Pancreas (tissue), 10 donors: ENCODE data around the gene TMEM37. TPM values are rescaled to one million over a fixed set of nuclear protein-coding genes. Genes with fewer than 3 reads are reported as not detected.

Source experiments
- ATAC-seq, 4 donors: fragments of 200-7000 bp; cut with Tn5 transposase; one replicate each; pipeline versions ENCODE4 v1.8.0 to v1.9.1; 2020; ENCODE audit warnings: mild to moderate bottlenecking in 4 of 4, moderate library complexity in 4 of 4
- DNase-seq, 6 donors: peaks; one replicate each; pipeline ENCODE4 v3.0.0-alpha.2; 2020
- FAIRE-seq: peaks from 2 replicates; lab custom pipeline; 2012; peaks lifted over from hg19 to GRCh38; lab: Jason Lieb, UNC
- H3K27ac ChIP-seq, 4 donors: fragments of 200-600 bp; sonication (generic); 1 replicate in 3 of 4; 2 replicates in 1 of 4; pipeline versions ENCODE4 v1.5.0 to v1.8.0; 2020
- H3K27me3 ChIP-seq, 4 donors: fragments of 200-600 bp; one replicate each; pipeline ENCODE4 v1.8.0; 2021
- H3K36me3 ChIP-seq, 3 donors: fragments of 200-600 bp; sonication (generic) in 1 of 3; one replicate each; pipeline versions ENCODE4 v1.5.0 to v1.8.0; 2020 to 2021
- H3K4me1 ChIP-seq, 3 donors: fragments of 200-600 bp; one replicate each; pipeline ENCODE4 v1.8.0; 2021
- H3K4me3 ChIP-seq, 4 donors: fragments of 200-600 bp; sonication (generic) in 2 of 4; one replicate each; pipeline versions ENCODE4 v1.5.0 to v1.8.0; 2020 to 2021
- H3K9me3 ChIP-seq, 4 donors: fragments of 200-600 bp; one replicate each; pipeline ENCODE4 v1.8.0; 2021
- WGBS, 2 donors: extraction: QIAGEN DNeasy Blood & Tissue Kit; methylation state at CpG; one replicate each; pipeline ENCODE4 v1.1.7; 2013; 5-methylcytosine and 5-hydroxymethylcytosine counted together
- intact Hi-C, 3 donors: fragments of 100-400 bp; cut with DNase I; formaldehyde crosslinking; loops; one replicate each; pipeline versions ENCODE4 v1.11.1 to v1.14.2; 2022
- polyA plus RNA-seq, 2 donors: library from polyadenylated mRNA; stranded (reverse); fragments of 200-250 nt; gene quantifications; one replicate each; pipeline ENCODE4 v1.2.3, GENCODE V29; 2013
- total RNA-seq, 6 donors: library from RNA; stranded (reverse); fragmentation: NEBNext Ultra II Directional in 4 of 6; extraction: Animal tissue kit (Norgen Biotek cat#: 25700) in 4 of 6; gene quantifications; one replicate each; pipeline versions ENCODE4 v1.2.1 to v1.2.4, GENCODE V29; 2021 to 2023
- TF ChIP-seq, protein P1 (sequence below), 4 donors: fragments of 200-600 bp; sonication (generic) in 3 of 4; IDR thresholded peaks; one replicate each; pipeline versions ENCODE4 v1.5.0 to v1.8.0; 2021; ENCODE audit warnings: antibody characterized with exemption in 4 of 4
- donor health status: healthy with polysubstance abuse.
- donor health status: DM: no; HTN: no; CAD: no; lungs with moderate emphysema.
- donor health status: DM: no; HTN: no; CAD: no.
- donor health status: control.
- donor health status: control.
- donor health status: Bipolar disorder and iron deficiency.
- donor health status: DM: yes; HTN: yes; CAD: no.
- donor health status: DM: no; HTN: no; CAD: no.
- donor health status: DM: no; HTN: no; CAD: no.
- donor health status: DM: yes; HTN: yes; CAD: no.

Gene TMEM37
- total and polyA plus RNA-seq, 8 donors, result 5.2 to 25.3 (median 10.3) TPM

DNA sequence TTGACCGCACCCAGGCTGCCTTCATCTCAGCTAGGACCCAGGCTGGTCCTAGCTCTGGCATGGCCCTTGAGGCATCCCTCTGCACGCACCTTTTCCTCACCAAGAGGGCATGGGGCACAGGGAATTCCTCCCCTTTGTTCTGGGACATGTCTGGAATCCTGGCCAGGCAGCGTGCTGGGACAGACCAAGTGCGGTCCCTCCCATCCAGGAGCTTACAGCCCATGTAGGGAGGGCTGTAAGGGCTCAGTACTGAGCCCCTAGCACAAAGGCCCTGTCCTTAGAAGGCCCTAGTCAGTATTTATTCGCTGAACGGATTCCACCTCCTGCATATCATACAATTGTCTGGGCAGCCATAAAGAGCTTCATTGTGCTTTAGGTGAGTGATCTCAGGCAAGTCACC, 3.0 kb downstream of the TMEM37 start:
- FAIRE-seq, result no peak
- ATAC-seq, result no peak
- Histone ChIP-seq H3K4me1 (peaks cover 0 to 16% (median 0%) of the 10 kb centered on the region in 3 donors), H3K36me3 (no peaks in the 10 kb centered on the region), H3K9me3 (no peaks in the 10 kb centered on the region), H3K27me3 (no peaks in the 10 kb centered on the region), H3K27ac (peak overlapping the region in 3 of 4 donors; percentile 22 to 79 (median 78)), H3K4me3 (no peak overlapping the region)
- TF ChIP-seq, protein P1, sequence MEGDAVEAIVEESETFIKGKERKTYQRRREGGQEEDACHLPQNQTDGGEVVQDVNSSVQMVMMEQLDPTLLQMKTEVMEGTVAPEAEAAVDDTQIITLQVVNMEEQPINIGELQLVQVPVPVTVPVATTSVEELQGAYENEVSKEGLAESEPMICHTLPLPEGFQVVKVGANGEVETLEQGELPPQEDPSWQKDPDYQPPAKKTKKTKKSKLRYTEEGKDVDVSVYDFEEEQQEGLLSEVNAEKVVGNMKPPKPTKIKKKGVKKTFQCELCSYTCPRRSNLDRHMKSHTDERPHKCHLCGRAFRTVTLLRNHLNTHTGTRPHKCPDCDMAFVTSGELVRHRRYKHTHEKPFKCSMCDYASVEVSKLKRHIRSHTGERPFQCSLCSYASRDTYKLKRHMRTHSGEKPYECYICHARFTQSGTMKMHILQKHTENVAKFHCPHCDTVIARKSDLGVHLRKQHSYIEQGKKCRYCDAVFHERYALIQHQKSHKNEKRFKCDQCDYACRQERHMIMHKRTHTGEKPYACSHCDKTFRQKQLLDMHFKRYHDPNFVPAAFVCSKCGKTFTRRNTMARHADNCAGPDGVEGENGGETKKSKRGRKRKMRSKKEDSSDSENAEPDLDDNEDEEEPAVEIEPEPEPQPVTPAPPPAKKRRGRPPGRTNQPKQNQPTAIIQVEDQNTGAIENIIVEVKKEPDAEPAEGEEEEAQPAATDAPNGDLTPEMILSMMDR (IDR thresholded peaks at IDR 0.05), result no peak
- DNase-seq, result no peak
- 71% methylated on average over 6 of the region's 6 CpGs for WGBS, 2 donors
- intact Hi-C loops, result no loop called here

DNA sequence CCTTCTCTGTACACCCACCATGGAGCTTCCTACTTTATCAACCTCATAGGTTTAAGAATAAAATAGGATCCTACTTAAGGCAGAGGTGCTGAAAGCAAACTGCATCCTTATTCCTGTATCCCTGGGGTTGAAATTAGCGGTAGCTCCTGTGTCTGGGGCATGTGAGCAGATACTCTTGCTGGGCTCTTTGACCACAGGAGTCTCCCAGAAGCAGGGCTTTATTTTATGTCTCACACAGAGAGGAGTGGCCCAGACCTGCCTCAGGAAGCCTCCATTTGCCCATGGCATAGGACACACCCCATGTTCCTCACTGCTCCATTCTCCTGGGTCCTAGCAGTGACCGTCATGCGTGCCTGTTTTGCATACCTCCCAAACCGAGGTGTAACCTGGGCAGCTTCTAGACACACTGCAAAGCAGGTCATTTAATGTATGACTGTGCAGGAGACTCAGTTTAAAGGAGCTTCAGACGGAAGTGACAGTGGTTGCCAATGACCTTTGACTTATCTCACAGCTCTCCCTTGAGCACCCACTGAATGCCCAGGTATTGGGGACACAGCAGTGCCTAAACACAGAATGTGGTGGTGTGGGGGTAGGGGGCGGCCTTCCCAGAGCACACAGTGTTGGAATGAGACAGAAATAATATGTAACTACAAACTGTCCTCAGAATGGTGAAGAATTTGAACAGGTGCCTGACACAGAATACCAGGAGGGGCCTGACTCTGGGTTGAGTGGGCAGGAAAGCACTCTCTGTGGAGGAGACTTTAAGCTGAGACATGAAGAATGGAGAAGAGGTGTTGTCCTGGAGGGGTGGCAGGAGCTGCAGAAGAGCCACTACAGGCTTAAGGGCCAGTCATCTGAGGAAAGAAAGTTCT, 3.7 kb downstream of the TMEM37 start:
- Histone ChIP-seq H3K36me3 (no peaks in the 10 kb centered on the region), H3K9me3 (no peaks in the 10 kb centered on the region), H3K4me1 (peaks cover 0 to 16% (median 0%) of the 10 kb centered on the region in 3 donors), H3K4me3 (no peak overlapping the region), H3K27me3 (no peaks in the 10 kb centered on the region), H3K27ac (peak overlapping the region in 3 of 4 donors; percentile 7 to 79 (median 78))
- WGBS, 2 donors, result 69 to 76% methylated on average over 6 of the region's 6 CpGs
- FAIRE-seq (no peak), DNase-seq (no peak), ATAC-seq (no peak)
- intact Hi-C loops, result no loop called here
- TF ChIP-seq, protein P1 (IDR thresholded peaks at IDR 0.05), result no peak

DNA sequence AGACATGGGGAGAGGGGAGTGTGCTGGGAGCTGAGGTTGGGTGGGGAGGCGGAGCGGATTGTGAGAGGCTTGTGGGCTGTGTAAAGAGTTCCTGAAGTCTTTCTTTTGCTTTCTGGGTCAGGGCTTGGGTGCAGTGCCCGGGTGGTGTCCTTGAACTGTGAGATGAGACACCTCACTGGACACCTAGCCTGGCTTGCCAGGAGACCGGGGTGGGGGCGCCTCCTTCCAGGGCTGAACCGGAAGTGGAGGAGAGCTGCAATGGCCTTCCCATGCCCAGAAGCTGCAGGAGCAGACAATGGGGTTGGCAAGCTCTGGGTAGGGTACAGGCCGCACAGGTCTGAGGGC, 4.3 kb downstream of the TMEM37 start:
- WGBS, 2 donors, result 52 to 72% methylated on average over 7 of the region's 7 CpGs
- H3K27me3 ChIP-seq, result no peaks in the 10 kb centered on the region
- TF ChIP-seq, protein P1 (IDR thresholded peaks at IDR 0.05), result no peak
- H3K36me3 ChIP-seq, result no peaks in the 10 kb centered on the region
- DNase-seq (no peak), ATAC-seq (no peak), FAIRE-seq (no peak)
- peak overlapping the region in 2 of 4 donors; percentile 78 to 79 for H3K27ac ChIP-seq
- peaks cover 0 to 16% (median 0%) of the 10 kb centered on the region in 3 donors for H3K4me1 ChIP-seq
- H3K4me3 ChIP-seq, result no peak overlapping the region
- no peaks in the 10 kb centered on the region for H3K9me3 ChIP-seq
- intact Hi-C loops, result no loop called here

DNA sequence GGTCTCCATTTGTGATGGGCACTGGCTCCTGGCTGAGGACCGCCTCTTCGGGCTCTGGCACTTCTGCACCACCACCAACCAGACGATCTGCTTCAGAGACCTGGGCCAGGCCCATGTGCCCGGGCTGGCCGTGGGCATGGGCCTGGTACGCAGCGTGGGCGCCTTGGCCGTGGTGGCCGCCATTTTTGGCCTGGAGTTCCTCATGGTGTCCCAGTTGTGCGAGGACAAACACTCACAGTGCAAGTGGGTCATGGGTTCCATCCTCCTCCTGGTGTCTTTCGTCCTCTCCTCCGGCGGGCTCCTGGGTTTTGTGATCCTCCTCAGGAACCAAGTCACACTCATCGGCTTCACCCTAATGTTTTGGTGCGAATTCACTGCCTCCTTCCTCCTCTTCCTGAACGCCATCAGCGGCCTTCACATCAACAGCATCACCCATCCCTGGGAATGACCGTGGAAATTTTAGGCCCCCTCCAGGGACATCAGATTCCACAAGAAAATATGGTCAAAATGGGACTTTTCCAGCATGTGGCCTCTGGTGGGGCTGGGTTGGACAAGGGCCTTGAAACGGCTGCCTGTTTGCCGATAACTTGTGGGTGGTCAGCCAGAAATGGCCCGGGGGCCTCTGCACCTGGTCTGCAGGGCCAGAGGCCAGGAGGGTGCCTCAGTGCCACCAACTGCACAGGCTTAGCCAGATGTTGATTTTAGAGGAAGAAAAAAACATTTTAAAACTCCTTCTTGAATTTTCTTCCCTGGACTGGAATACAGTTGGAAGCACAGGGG, 5.5 kb downstream of the TMEM37 start:
- ATAC-seq, result no peak
- no peak overlapping the region for H3K4me3 ChIP-seq
- FAIRE-seq, result no peak
- peak overlapping the region in 3 of 4 donors; percentile 31 to 50 (median 36) for H3K27ac ChIP-seq
- peaks cover 0 to 16% (median 0%) of the 10 kb centered on the region in 3 donors for H3K4me1 ChIP-seq
- H3K9me3 ChIP-seq, result no peaks in the 10 kb centered on the region
- WGBS, 2 donors, result 90 to 93% methylated on average over 22 of the region's 22 CpGs
- intact Hi-C loops, result no loop called here
- DNase-seq, result no peak
- TF ChIP-seq, protein P1 (IDR thresholded peaks at IDR 0.05), result no peak
- no peaks in the 10 kb centered on the region for H3K27me3 ChIP-seq
- H3K36me3 ChIP-seq, result no peaks in the 10 kb centered on the region
